ENCODE data around the gene RIPOR2.

Gene RIPOR2

GRCh38 chr6:24961852-24962251 is 26.1 kb upstream of the RIPOR2 start:
- H3K4me3 ChIP-seq (ENCODE audit: low read depth, low read length), result no peak overlapping the region
- DNase-seq, result no peak
- H3K27me3 ChIP-seq (replicated peaks), result no peaks in the 10 kb centered on the region
- in situ Hi-C loops (cut with HindIII; ENCODE audit: low pct_ligation_motif_present, low sequenced_read_pairs), result no loop called here
- no peak overlapping the region for H3K27ac ChIP-seq
- TF ChIP-seq CTCF (IDR thresholded peaks at IDR 0.05; ENCODE audit: low read depth, low read length, missing control alignments), result no peak
- no peaks in the 10 kb centered on the region for H3K36me3 ChIP-seq (replicated peaks)

GRCh38 chr6:24960991-24961475 is 25.3 kb upstream of the RIPOR2 start:
- no peak for DNase-seq
- Histone ChIP-seq H3K27me3 (replicated peaks) (no peaks in the 10 kb centered on the region), H3K27ac (no peak overlapping the region), H3K4me3 (ENCODE audit: low read depth, low read length) (no peak overlapping the region), H3K36me3 (replicated peaks) (no peaks in the 10 kb centered on the region)
- in situ Hi-C loops (cut with HindIII; ENCODE audit: low pct_ligation_motif_present, low sequenced_read_pairs), result no loop called here
- TF ChIP-seq CTCF (IDR thresholded peaks at IDR 0.05; ENCODE audit: low read depth, low read length, missing control alignments), result no peak

- TF ChIP-seq CTCF (IDR thresholded peaks at IDR 0.05; ENCODE audit: low read depth, low read length, missing control alignments), result no peak
- Histone ChIP-seq H3K27me3 (replicated peaks) (no peaks in the 10 kb centered on the region), H3K4me3 (ENCODE audit: low read depth, low read length) (no peak overlapping the region), H3K27ac (no peak overlapping the region), H3K36me3 (replicated peaks) (no peaks in the 10 kb centered on the region)
- no peak for DNase-seq
- in situ Hi-C loops (cut with HindIII; ENCODE audit: low pct_ligation_motif_present, low sequenced_read_pairs), result no loop called here
Observed at GRCh38 chr6:24959319-24959718, 23.6 kb upstream of the RIPOR2 start.

DNA sequence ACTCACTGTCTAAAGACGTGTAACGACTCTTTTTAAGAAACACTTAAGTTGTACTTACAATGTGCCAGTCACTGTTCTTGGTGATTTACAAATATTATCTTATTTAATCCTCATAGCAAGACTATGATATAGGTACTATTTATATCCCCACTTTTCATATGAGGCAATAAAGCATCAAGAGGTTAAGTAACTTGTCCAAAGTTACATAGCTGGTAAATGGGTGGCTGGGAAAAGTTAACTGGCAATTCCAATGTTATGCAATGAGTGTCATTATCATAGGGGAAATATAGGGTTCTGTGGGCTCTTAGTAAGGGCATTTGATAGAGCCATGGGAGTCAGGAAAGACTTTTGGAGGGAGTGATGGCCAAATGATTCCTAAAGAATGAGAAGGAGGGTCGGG is 21.4 kb upstream of the RIPOR2 start:
- Histone ChIP-seq H3K36me3 (replicated peaks) (no peaks in the 10 kb centered on the region), H3K27me3 (replicated peaks) (no peaks in the 10 kb centered on the region), H3K27ac (no peak overlapping the region), H3K4me3 (ENCODE audit: low read depth, low read length) (no peak overlapping the region)
- DNase-seq, result no peak
- TF ChIP-seq CTCF (IDR thresholded peaks at IDR 0.05; ENCODE audit: low read depth, low read length, missing control alignments), result no peak
- in situ Hi-C loops (cut with HindIII; ENCODE audit: low pct_ligation_motif_present, low sequenced_read_pairs), result no loop called here

DNA sequence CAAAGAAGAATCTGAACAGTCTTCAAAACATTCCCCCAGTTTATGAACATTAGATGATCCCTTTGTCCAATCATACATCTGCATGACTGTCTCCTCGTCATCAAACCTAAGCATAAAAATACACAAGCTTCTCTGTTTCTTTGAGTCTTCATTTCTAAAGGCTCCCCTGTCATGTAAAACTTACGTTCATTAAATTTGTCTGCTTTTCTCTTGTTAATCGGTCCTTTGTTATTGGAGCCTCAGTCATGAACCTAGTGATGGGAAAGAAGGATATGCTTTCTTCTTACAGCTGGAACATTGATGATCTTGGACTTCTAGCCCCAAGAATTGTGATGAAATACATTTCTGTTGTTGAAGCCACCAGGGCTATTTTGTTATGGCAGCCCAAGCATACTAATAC is 18.0 kb upstream of the RIPOR2 start:
- H3K27me3 ChIP-seq (replicated peaks), result no peaks in the 10 kb centered on the region
- no peak for DNase-seq
- TF ChIP-seq CTCF (IDR thresholded peaks at IDR 0.05; ENCODE audit: low read depth, low read length, missing control alignments), result no peak
- in situ Hi-C loops (cut with HindIII; ENCODE audit: low pct_ligation_motif_present, low sequenced_read_pairs), result no loop called here
- no peaks in the 10 kb centered on the region for H3K36me3 ChIP-seq (replicated peaks)
- H3K4me3 ChIP-seq (ENCODE audit: low read depth, low read length), result no peak overlapping the region
- H3K27ac ChIP-seq, result no peak overlapping the region

DNA sequence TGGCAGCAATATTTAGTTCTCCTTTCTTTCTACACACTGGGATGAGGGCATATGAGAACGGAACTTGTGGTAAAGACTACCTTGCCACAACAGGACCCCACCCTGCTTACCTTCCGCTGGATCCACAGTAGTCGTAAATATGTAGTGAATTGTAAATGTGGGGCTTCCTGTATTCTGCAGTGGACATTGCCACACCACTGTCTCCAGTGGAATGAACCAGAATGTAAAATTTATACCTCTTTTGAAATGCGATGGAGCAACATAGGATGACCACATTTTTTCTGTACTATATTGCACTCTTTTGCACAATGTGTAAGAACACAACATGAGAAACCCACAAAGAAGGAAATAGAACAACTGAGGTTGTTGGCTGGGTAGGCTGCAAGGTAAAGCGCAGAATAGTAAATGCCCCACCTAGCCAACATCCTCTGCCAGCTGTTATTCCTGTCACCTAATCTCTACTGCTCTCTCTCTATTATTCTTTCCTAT is 16.1 kb upstream of the RIPOR2 start:
- H3K27ac ChIP-seq, result no peak overlapping the region

More for the DNA sequence above, 16.1 kb upstream of the RIPOR2 start:
- Histone ChIP-seq H3K4me3 (ENCODE audit: low read depth, low read length) (no peak overlapping the region), H3K36me3 (replicated peaks) (no peaks in the 10 kb centered on the region), H3K27me3 (replicated peaks) (no peaks in the 10 kb centered on the region)
- in situ Hi-C loops (cut with HindIII; ENCODE audit: low pct_ligation_motif_present, low sequenced_read_pairs), result no loop called here
- TF ChIP-seq CTCF (IDR thresholded peaks at IDR 0.05; ENCODE audit: low read depth, low read length, missing control alignments), result no peak
- DNase-seq, result no peak
